Tibial nerve (tissue), 4 donors: ENCODE data around the gene ZFAND5.

Source experiments
- CTCF ChIP-seq, 5 experiments: fragments of 200-600 bp in 3 of 5; fragments of 450-650 bp in 2 of 5; sonication (generic) in 3 of 5; IDR thresholded peaks; one replicate each; pipeline ENCODE4 v1.5.1; 2016 to 2019; ENCODE audit warnings: antibody characterized with exemption in 5 of 5, mild to moderate bottlenecking in 3 of 5, moderate library complexity in 2 of 5
- EP300 ChIP-seq, 2 donors: sonication (generic); formaldehyde crosslinking; IDR thresholded peaks; one replicate each; pipeline ENCODE4 v1.6.1; 2017; ENCODE audit warnings: antibody characterized with exemption in 2 of 2, mild to moderate bottlenecking in 1 of 2
- POLR2A ChIP-seq, 2 donors: fragments of 450-650 bp; IDR thresholded peaks; one replicate each; pipeline ENCODE4 v1.6.1; 2017; ENCODE audit warnings: antibody characterized with exemption in 2 of 2, mild to moderate bottlenecking in 2 of 2, moderate library complexity in 2 of 2

GRCh38 chr9:72349911-72350310 lies 15.1 kb downstream of the ZFAND5 start:
- no peak for TF ChIP-seq CTCF (IDR thresholded peaks at IDR 0.05)
- no peak for TF ChIP-seq EP300 (IDR thresholded peaks at IDR 0.05)
- TF ChIP-seq POLR2A (IDR thresholded peaks at IDR 0.05) = no peak
